ENCODE data around the gene WRNIP1. TPM values are rescaled to one million over a fixed set of nuclear protein-coding genes. Genes with fewer than 3 reads are reported as not detected.

Gene WRNIP1
- total and polyA plus RNA-seq, 2 of the 13 experiments (the other 11 are each of a cell fraction or from before 2014, with no cell fraction given), result 77.7 to 90.3 TPM

GRCh38 chr6:2764610-2765165 is 505 bp upstream of the WRNIP1 start (continued):
- no peak for TF ChIP-seq TERF1 (CRISPR knock-in tag; IDR thresholded peaks at IDR 0.05)
- TF ChIP-seq MXD3 (CRISPR knock-in tag; IDR thresholded peaks at IDR 0.05), result no peak
- no peak for TF ChIP-seq NONO (IDR thresholded peaks at IDR 0.05)
- TF ChIP-seq NONO (CRISPR knock-in tag; conservative IDR thresholded peaks at IDR 0.05), result no peak
- no peak for TF ChIP-seq JUNB (CRISPR knock-in tag; IDR thresholded peaks at IDR 0.05; ENCODE audit: borderline replicate concordance)
- no peak for TF ChIP-seq SETDB1 (CRISPR knock-in tag; IDR thresholded peaks at IDR 0.05; ENCODE audit: borderline replicate concordance)
- no peak for TF ChIP-seq SMARCE1 (IDR thresholded peaks at IDR 0.05; ENCODE audit: borderline replicate concordance)
- no peak for TF ChIP-seq ISL2 (CRISPR knock-in tag; IDR thresholded peaks at IDR 0.05)
- peak; percentile 42; the same call in 1 of the 2 replicates for TF ChIP-seq EEA1 (CRISPR knock-in tag; IDR thresholded peaks at IDR 0.05; ENCODE audit: borderline replicate concordance)
- no peak for TF ChIP-seq ZFP41 (CRISPR knock-in tag; IDR thresholded peaks at IDR 0.05; ENCODE audit: borderline replicate concordance)
- no peak for TF ChIP-seq REL (CRISPR knock-in tag; conservative IDR thresholded peaks at IDR 0.05)
- TF ChIP-seq SOX6 (IDR thresholded peaks at IDR 0.05), result no peak
- peak; percentile 50 for TF ChIP-seq SOX6 (CRISPR knock-in tag; IDR thresholded peaks at IDR 0.05)
- TF ChIP-seq TIGD3 (CRISPR knock-in tag; IDR thresholded peaks at IDR 0.05; ENCODE audit: borderline replicate concordance), result no peak
- TF ChIP-seq POLR2AphosphoS5 (IDR thresholded peaks at IDR 0.05; ENCODE audit: low read depth, low read length), result peak; percentile 91
- TF ChIP-seq ZNF674 (CRISPR knock-in tag; IDR thresholded peaks at IDR 0.05; ENCODE audit: low read depth), result no peak
- TF ChIP-seq CENPBD1 (CRISPR knock-in tag; IDR thresholded peaks at IDR 0.05; ENCODE audit: borderline replicate concordance, low read depth), result no peak
- TF ChIP-seq ZNF124 (CRISPR knock-in tag; IDR thresholded peaks at IDR 0.05), result no peak
- peak; percentile 100 for TF ChIP-seq HNRNPK (IDR thresholded peaks at IDR 0.05; ENCODE audit: low read depth, low read length, poor library complexity, severe bottlenecking)
- TF ChIP-seq ZNF331 (CRISPR knock-in tag; IDR thresholded peaks at IDR 0.05), result no peak; the same call in 1 of the 2 replicates
- no peak for TF ChIP-seq ZNF121 (CRISPR knock-in tag; IDR thresholded peaks at IDR 0.05)
- peak; percentile 51 for TF ChIP-seq HDAC1 (CRISPR knock-in tag; IDR thresholded peaks at IDR 0.05)
- no peak for TF ChIP-seq WIZ (CRISPR knock-in tag; IDR thresholded peaks at IDR 0.05)
- TF ChIP-seq ZNF598 (CRISPR knock-in tag; IDR thresholded peaks at IDR 0.05; ENCODE audit: borderline replicate concordance), result no peak
- TF ChIP-seq FOXJ3 (CRISPR knock-in tag; IDR thresholded peaks at IDR 0.05; ENCODE audit: borderline replicate concordance), result no peak; the same call in 1 of the 2 replicates
- no peak for TF ChIP-seq HHEX (CRISPR knock-in tag; IDR thresholded peaks at IDR 0.05)
- TF ChIP-seq PRPF4 (IDR thresholded peaks at IDR 0.05; ENCODE audit: low read depth, low read length, poor library complexity, severe bottlenecking), result no peak
- TF ChIP-seq MIER2 (CRISPR knock-in tag; IDR thresholded peaks at IDR 0.05), result no peak
- no peak for TF ChIP-seq SOX13 (IDR thresholded peaks at IDR 0.05)
- no peak for TF ChIP-seq SOX13 (CRISPR knock-in tag; conservative IDR thresholded peaks at IDR 0.05 in 1 of 2, IDR thresholded peaks at IDR 0.05 in 1 of 2)
- TF ChIP-seq ZNF33B (CRISPR knock-in tag; IDR thresholded peaks at IDR 0.05), result no peak

Measured in HepG2 (cell line).